NCI-H2029 (cell line): Measurements from ENCODE around the gene LCE1B.

Experiments used
- DNase-seq: peaks from one replicate; lab custom pipeline; 2025; lab: John Stamatoyannopoulos, UW

Gene LCE1B

GRCh38 chr1:152811671-152812070 is at the start of gene LCE1B:
Gene LCE1B, plus strand, starts transcription at chr1:152811971. Its CDS starts 476 bp downstream, at chr1:152812447.
- DNase-seq, result no peak

DNA sequence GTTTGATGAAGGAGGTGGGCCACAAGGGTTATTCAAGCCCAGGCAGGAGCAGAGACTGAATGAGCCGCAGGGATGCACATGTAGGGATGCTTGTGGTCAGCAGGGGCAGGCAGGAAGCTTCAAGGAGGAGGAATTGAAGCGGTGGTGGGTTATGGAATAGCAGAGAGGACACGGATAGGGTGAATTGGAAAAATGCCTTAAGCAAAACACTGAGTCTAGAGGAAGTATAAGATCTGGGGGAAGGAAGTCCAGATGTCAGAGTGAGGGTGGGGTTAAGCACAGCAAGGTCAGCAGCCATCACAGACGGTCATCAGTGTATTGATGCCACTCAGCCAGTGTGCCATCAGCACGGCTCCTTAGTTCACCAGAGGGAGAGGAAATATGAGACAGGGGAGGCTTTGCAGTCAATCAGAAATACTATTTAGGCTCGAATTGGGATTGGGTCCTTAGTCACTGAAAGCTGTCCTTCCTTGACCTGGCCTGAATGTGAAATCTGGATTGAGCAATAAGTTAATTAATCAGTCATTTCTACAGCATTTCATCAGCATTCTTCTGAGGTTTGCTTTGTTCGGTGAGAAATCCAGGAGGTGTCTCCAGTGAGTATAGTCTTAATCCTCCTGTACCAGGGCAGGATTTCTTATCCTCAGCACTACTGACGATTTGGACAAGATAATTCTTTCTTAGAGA is 42.8 kb upstream of the LCE1B start:
- DNase-seq, result no peak

DNA sequence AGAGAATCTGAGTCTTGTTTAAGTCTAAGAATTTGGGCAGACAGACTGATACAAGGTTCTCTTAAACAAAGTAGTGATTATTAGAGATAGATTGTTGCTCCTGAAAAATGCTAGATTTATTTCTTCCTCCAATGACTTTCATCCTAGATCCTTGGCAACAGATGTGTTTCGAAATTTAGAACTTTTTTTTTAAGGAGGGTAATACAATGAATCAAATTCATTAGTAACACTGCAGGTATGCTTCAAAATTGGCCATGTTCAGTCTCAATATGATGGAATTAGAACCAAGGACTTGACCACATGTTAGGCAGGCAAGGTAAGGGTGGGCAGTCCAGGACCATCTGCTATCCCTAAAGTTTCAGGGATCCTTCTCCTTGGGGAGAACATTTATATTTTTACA is 41.4 kb upstream of the LCE1B start:
- no peak for DNase-seq

DNA sequence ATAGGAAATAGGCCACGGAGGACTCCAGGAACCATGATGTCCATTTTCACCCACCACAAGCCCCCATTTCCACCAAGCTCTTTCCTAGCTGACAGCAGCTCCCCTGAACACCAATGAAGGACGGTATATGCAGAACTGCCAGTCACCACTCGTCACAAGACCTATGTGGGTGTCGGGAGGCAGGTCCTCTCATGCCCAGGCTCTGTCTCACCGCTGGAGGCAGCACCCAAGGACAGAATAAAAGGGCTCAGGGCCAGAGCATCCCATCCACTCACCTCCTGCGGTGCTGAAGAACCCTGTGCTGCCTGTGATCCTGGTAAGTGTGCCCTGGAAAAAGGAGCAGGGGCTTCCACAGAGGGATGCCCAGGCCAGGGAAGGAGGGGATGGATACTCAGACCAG is 36.9 kb upstream of the LCE1B start, which contains the start of gene LCE1F:
LCE1F (plus strand) TSS at position 266 of the 400 bp plus-strand sequence. CDS start 1,232 bp downstream, outside the sequence.
- DNase-seq, result no peak

GRCh38 chr1:152776361-152776760 is 35.4 kb upstream of the LCE1B start:
- DNase-seq, result no peak

DNA sequence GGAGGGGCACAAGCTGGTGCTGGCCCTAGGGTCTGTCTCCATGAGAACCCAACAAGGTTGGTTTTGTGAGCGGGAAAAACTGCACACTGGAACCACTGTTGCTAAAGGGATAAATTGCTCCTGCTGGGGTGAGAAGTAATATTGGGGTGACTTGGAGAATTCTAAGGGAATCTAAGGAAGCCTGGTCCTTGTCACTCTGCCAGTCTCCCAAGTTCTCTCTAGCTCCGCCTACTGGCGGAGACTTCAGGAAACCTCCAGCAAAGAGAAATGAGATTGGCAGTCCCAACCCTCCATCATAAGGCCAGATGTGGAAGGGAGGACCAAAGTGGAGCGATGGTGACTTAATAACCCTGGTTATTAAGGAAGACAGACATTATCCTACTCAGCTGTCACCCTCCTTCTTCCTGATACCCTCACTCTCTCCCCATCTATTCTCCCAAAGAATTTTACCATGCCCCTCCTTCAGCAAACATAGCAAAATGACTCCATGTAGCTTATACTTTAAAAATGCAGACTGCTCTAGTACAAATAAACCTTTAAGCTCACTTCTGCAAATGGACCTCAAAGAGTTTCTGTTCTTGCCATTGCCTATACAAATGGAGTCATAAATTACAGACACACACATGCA is 34.1 kb upstream of the LCE1B start:
- DNase-seq, result no peak

DNA sequence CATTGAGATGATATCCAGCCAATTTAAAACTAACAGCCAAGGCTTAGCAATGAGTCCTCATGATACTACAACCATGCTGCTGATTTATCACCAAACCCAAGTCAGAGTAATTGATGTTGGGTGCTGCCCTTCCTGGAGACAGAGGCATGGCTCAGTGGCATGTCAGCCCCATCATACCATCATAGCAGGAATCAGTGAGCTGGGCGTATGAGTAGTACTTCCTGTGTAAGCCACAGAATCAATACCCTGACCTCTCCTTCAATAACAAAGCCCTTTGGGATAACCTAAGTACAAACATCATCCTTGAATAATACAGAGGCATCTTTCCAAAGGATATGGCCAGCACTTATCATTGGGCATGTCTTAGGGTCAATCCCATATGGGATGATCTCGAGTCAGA is 28.7 kb upstream of the LCE1B start:
- DNase-seq, result no peak

DNA sequence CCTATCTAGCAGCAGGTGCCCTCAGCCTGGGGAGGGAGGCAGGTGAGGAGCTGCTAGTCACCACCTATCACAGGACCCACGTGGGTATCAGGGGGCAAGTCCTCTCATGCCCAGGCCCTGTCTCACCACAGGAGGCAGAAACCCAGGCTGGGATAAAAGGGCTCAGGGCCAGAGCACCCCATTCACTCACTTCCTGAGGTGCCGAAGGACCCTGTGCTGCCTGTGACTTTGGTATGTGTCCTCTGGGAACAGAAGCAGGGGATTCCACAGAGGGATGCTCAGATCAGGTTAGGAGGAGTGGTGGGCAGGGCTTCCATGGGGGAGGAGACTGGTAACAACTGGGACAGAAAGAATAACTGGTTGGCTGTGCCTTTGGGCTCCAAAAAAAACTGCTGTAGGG is 25.7 kb upstream of the LCE1B start, which contains the start of gene LCE1E:
LCE1E (plus strand) TSS at position 181 of the 400 bp plus-strand sequence. CDS start 1,043 bp downstream, outside the sequence.
- no peak for DNase-seq

- no peak for DNase-seq
Measured at GRCh38 chr1:152795686-152796085, 16.1 kb upstream of the LCE1B start.

DNA sequence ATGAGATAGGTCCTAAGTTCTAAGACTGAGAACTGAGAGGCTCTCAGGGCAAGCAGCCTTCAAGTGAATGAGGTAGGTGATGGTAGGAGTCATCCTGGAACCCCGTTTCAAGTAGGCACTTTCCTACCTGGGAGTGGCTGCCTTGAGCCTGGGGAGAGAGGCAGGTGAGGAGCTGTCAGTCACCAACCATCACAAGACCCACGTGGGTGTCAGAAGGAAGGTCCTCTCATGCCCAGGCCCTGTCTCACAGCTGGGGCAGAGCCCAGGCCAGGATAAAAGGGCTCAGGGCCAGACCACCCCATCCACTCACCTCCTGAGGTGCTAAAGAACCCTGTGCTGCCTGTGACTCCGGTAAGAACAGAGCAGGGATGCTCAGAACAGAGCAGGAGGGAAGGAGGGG is 15.3 kb upstream of the LCE1B start, which contains the start of gene LCE1D:
LCE1D (plus strand) TSS at position 301 of the 400 bp plus-strand sequence. CDS start 1,074 bp downstream, outside the sequence.
- no peak for DNase-seq

GRCh38 chr1:152801333-152801732 is 10.4 kb upstream of the LCE1B start:
- no peak for DNase-seq

GRCh38 chr1:152806576-152806975 is 5.2 kb upstream of the LCE1B start, which contains the start of gene LCE1C:
Gene LCE1C, minus strand, starts transcription at chr1:152806651. Its CDS starts 1,173 bp downstream, at chr1:152805478.
- no peak for DNase-seq

GRCh38 chr1:152811050-152811449 is 721 bp upstream of the LCE1B start:
- DNase-seq, result no peak

GRCh38 chr1:152817309-152817708 is 5.5 kb downstream of the LCE1B start:
- DNase-seq, result no peak

DNA sequence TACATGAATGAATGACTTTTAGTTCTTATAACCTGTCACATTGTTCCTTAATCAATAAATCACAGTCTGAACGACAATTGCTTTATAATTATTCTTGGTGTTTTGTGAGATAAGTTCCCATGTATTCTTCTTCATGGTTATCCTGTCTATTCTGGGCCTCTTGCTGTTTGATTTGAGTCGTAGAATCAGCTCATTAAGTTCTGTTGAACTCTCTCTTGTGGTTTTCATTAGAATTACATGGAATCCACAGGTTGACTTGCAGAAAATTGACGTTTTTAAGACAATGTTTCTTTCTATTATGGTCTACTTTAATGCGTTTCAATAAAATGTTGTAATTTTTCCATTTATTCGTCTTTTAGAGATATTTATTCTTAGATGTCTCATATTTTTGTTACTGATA is 11.5 kb downstream of the LCE1B start:
- DNase-seq, result no peak

GRCh38 chr1:152824964-152825363 is 13.2 kb downstream of the LCE1B start:
- DNase-seq, result no peak

GRCh38 chr1:152827173-152827572 is 15.4 kb downstream of the LCE1B start, which contains the start of gene LCE1A:
Gene LCE1A, plus strand, starts transcription at chr1:152827473. Its CDS starts 0 bp downstream, at chr1:152827473.
- no peak for DNase-seq

- DNase-seq, result no peak
Measured at GRCh38 chr1:152836870-152837269, 25.1 kb downstream of the LCE1B start.

GRCh38 chr1:152842556-152842955 is 30.8 kb downstream of the LCE1B start, which contains the start of gene LCE6A:
Gene LCE6A, plus strand, starts transcription at chr1:152842856. Its CDS starts 665 bp downstream, at chr1:152843521.
- no peak for DNase-seq

GRCh38 chr1:152855661-152856060 is 43.9 kb downstream of the LCE1B start:
- DNase-seq, result no peak

- DNase-seq, result no peak
Measured at GRCh38 chr1:152858062-152858461, 46.3 kb downstream of the LCE1B start.

DNA sequence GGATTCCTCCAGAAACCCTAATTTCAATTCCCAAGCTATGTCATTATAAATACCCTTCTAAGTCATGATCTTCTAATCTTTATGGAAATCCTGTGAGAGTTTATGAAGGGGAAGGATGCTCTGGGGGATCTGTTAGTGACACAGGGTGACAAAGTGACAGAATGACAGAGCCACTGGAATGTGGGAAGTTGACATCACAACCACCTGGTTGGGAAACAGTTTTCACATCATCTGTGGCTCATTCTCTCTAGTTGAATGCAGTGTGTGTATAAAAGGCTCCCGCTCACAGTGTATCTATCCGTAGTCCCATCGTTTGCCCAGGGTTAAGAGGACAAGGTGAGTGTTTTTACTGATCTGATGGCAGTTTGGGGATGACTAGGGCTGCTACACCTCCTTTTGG is 47.9 kb downstream of the LCE1B start, which contains the start of gene LCE7A:
LCE7A (plus strand) TSS at position 301 of the 400 bp plus-strand sequence. CDS start 702 bp downstream, outside the sequence.
- no peak for DNase-seq

GRCh38 chr1:152860129-152860528 is 48.4 kb downstream of the LCE1B start:
- DNase-seq, result no peak
